22Rv1 (cell line): ENCODE results near the gene FAM83G.

Source experiments
- H3K27ac ChIP-seq: fragments of 450-650 bp; 2 replicates; pipeline ENCODE4 v1.5.1; 2017
- CTCF ChIP-seq: fragments of 450-650 bp; IDR thresholded peaks from 2 replicates; pipeline ENCODE4 v1.5.1; 2017; ENCODE audit warnings: mild to moderate bottlenecking
- ZFX ChIP-seq: fragments of 450-650 bp; IDR thresholded peaks from 2 replicates; pipeline ENCODE4 v1.6.1; 2017; ENCODE audit warnings: antibody characterized with exemption, borderline replicate concordance

FAM83G gene

GRCh38 chr17:19009970-19010369, 5.4 kb upstream of the FAM83G start:
- TF ChIP-seq ZFX (no peak), CTCF (no peak)

GRCh38 chr17:19006698-19007097, 2.1 kb upstream of the FAM83G start:
- H3K27ac ChIP-seq: no peak overlapping the region
- TF ChIP-seq ZFX: no peak
- no peak for TF ChIP-seq CTCF

More at GRCh38 chr17:19009970-19010369, 5.4 kb upstream of the FAM83G start:
- no peak overlapping the region for H3K27ac ChIP-seq

GRCh38 chr17:19005789-19006430, 1.3 kb upstream of the FAM83G start:
- no peak for TF ChIP-seq ZFX
- no peak for TF ChIP-seq CTCF
- H3K27ac ChIP-seq: no peak overlapping the region

GRCh38 chr17:19005137-19005773, 691 bp upstream of the FAM83G start:
- no peak for TF ChIP-seq CTCF
- H3K27ac ChIP-seq: no peak overlapping the region

- TF ChIP-seq ZFX (no peak), CTCF (no peak)
- H3K27ac ChIP-seq: no peak overlapping the region
Observed at GRCh38 chr17:19003543-19004420, 782 bp downstream of the FAM83G start.

GRCh38 chr17:19002805-19003542, 1.6 kb downstream of the FAM83G start:
- TF ChIP-seq ZFX (no peak), CTCF (no peak)
- H3K27ac ChIP-seq: no peak overlapping the region
